Measurements from ENCODE around the gene ZNF827.

ZNF827 gene

GRCh38 chr4:145796346-145796745, 142.3 kb downstream of the ZNF827 start:
- DNase-seq (ENCODE audit: low read depth) = no peak

GRCh38 chr4:145795521-145795920, 143.1 kb downstream of the ZNF827 start:
- DNase-seq (ENCODE audit: low read depth) = no peak

GRCh38 chr4:145792429-145792828, 146.2 kb downstream of the ZNF827 start:
- DNase-seq (ENCODE audit: low read depth) = no peak

GRCh38 chr4:145791988-145792387, 146.6 kb downstream of the ZNF827 start:
- DNase-seq (ENCODE audit: low read depth) = no peak

- DNase-seq (ENCODE audit: low read depth) = no peak
Measured at GRCh38 chr4:145788755-145789154, 149.9 kb downstream of the ZNF827 start.

GRCh38 chr4:145786830-145787229, 151.8 kb downstream of the ZNF827 start:
- no peak for DNase-seq (ENCODE audit: low read depth)

GRCh38 chr4:145786261-145786660, 152.4 kb downstream of the ZNF827 start:
- no peak for DNase-seq (ENCODE audit: low read depth)

- DNase-seq (ENCODE audit: low read depth) = no peak
Measured at GRCh38 chr4:145785391-145786008, 153.1 kb downstream of the ZNF827 start.

GRCh38 chr4:145784036-145784435, 154.6 kb downstream of the ZNF827 start:
- no peak for DNase-seq (ENCODE audit: low read depth)

GRCh38 chr4:145782756-145783155, 155.9 kb downstream of the ZNF827 start:
- DNase-seq (ENCODE audit: low read depth) = no peak

GRCh38 chr4:145781351-145781750, 157.3 kb downstream of the ZNF827 start:
- no peak for DNase-seq (ENCODE audit: low read depth)

GRCh38 chr4:145779319-145779801, 159.3 kb downstream of the ZNF827 start:
- DNase-seq (ENCODE audit: low read depth) = no peak

GRCh38 chr4:145776208-145776607, 162.4 kb downstream of the ZNF827 start:
- no peak for DNase-seq (ENCODE audit: low read depth)

- DNase-seq (ENCODE audit: low read depth) = no peak
Measured at GRCh38 chr4:145775406-145775805, 163.2 kb downstream of the ZNF827 start.

GRCh38 chr4:145774473-145774872, 164.2 kb downstream of the ZNF827 start:
- no peak for DNase-seq (ENCODE audit: low read depth)

GRCh38 chr4:145773581-145774234, 164.9 kb downstream of the ZNF827 start:
- DNase-seq (ENCODE audit: low read depth) = no peak

GRCh38 chr4:145772347-145772746, 166.3 kb downstream of the ZNF827 start:
- DNase-seq (ENCODE audit: low read depth) = no peak

GRCh38 chr4:145770124-145770523, 168.5 kb downstream of the ZNF827 start:
- DNase-seq (ENCODE audit: low read depth) = no peak

- DNase-seq (ENCODE audit: low read depth) = no peak
Measured at GRCh38 chr4:145769450-145770037, 169.1 kb downstream of the ZNF827 start.

- no peak for DNase-seq (ENCODE audit: low read depth)
Measured at GRCh38 chr4:145766273-145766672, 172.3 kb downstream of the ZNF827 start.

GRCh38 chr4:145763399-145763798, 175.2 kb downstream of the ZNF827 start:
- DNase-seq (ENCODE audit: low read depth) = no peak

- no peak for DNase-seq (ENCODE audit: low read depth)
Measured at GRCh38 chr4:145762719-145763118, 175.9 kb downstream of the ZNF827 start.

Data from stimulated activated CD8-positive, alpha-beta memory T cell treated with anti-CD3 and anti-CD28 coated beads, Interleukin-7, amount 100 ng/mL, for 24 hours (primary cell).